Ammon's horn (tissue), 1 donor: ENCODE measurements around the gene PUM1.
"Not testable (repeated sequence)": the region's sequence is repeated elsewhere in the genome, so short reads cannot be mapped to it uniquely, and the experiment has no call there.

ENCODE experiments used
- DNase-seq: peaks from one replicate; pipeline ENCODE4 v3.0.0-alpha.2; 2016; ENCODE audit warnings: low spot score

The PUM1 gene

GRCh38 chr1:30964706-30965105 is 100.8 kb downstream of the PUM1 start:
- no peak for DNase-seq

GRCh38 chr1:30962609-30963508 is 102.7 kb downstream of the PUM1 start:
- DNase-seq = no peak

GRCh38 chr1:30957560-30958222 is 107.8 kb downstream of the PUM1 start:
- no peak for DNase-seq

GRCh38 chr1:30955448-30956015 is 110.0 kb downstream of the PUM1 start:
- DNase-seq = no peak

GRCh38 chr1:30953685-30954084 is 111.8 kb downstream of the PUM1 start:
- no peak for DNase-seq

GRCh38 chr1:30952098-30952497 is 113.4 kb downstream of the PUM1 start:
- peak; percentile 78 for DNase-seq

- no peak for DNase-seq
Measured at GRCh38 chr1:30950700-30951099, 114.8 kb downstream of the PUM1 start.

- DNase-seq = no peak
Measured at GRCh38 chr1:30950053-30950452, 115.5 kb downstream of the PUM1 start.

GRCh38 chr1:30949487-30949838 is 116.1 kb downstream of the PUM1 start:
- not testable (repeated sequence) for DNase-seq

- not testable (repeated sequence) for DNase-seq
Measured at GRCh38 chr1:30948813-30949486, 116.6 kb downstream of the PUM1 start.

GRCh38 chr1:30948278-30948677 is 117.2 kb downstream of the PUM1 start:
- no peak for DNase-seq

GRCh38 chr1:30947212-30947611 is 118.3 kb downstream of the PUM1 start:
- DNase-seq = no peak

GRCh38 chr1:30942326-30942963 is 123.1 kb downstream of the PUM1 start:
- peak; percentile 53 for DNase-seq

- no peak for DNase-seq
Measured at GRCh38 chr1:30940541-30940940, 125.0 kb downstream of the PUM1 start.

- no peak for DNase-seq
Measured at GRCh38 chr1:30936541-30937171, 128.9 kb downstream of the PUM1 start.

- DNase-seq = not testable (repeated sequence)
Measured at GRCh38 chr1:30935758-30936157, 129.8 kb downstream of the PUM1 start.

GRCh38 chr1:30934613-30935012 is 130.9 kb downstream of the PUM1 start:
- DNase-seq = no peak

GRCh38 chr1:30933874-30934252 is 131.7 kb downstream of the PUM1 start:
- DNase-seq = no peak

GRCh38 chr1:30930631-30931173 is 134.8 kb downstream of the PUM1 start:
- DNase-seq = no peak

GRCh38 chr1:30929944-30930525 is 135.5 kb downstream of the PUM1 start:
- no peak for DNase-seq
